K562 treated with DMSO at 1 percent for 48 hours (cell line): Measurements from ENCODE around the gene GBA3. TPM values are rescaled to one million over a fixed set of nuclear protein-coding genes. Genes with fewer than 3 reads are reported as not detected.

ENCODE experiments used
- total RNA-seq: library from RNA; unstranded; fragments of 300-600 nt; gene quantifications from 2 replicates; pipeline ENCODE4 v1.2.3, GENCODE V29; 2022; ENCODE audit warnings: low replicate concordance; ENCODE audit errors: extremely low read depth

Gene GBA3
- total RNA-seq = not detected in 2 replicates

DNA sequence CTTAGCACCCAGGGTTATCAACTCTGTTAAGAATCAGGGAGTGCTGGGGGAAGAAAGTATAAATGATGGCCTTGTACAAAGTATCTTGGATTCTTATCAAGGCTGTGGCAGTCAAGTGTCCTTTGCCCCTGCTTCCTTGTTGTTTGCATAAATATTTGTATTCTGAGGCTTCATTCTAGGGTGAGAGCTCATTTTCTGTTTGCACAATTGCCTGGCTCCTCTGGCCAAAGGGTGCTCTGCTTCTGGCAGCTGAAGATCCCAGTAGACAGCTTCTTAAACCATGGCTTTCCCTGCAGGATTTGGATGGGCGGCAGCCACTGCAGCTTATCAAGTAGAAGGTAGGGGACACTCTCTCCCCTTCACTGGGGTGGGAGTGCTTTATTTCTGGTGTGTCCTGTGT, at the start of gene GBA3:
GBA3 (plus strand) TSS at position 202 of the 400 bp plus-strand sequence.

Other genes starting within 250 kb of the GBA3 start
- gene ADGRA3, start 176.9 kb upstream of the GBA3 start, total RNA-seq = not detected in 2 replicates